WTC11 (cell line): ENCODE data around the gene TSSK2.

Source experiments
- AFF4 ChIP-seq: sonication (generic); formaldehyde crosslinking; IDR thresholded peaks from 2 replicates; pipeline ENCODE4 v1.8.1; 2023; ENCODE audit warnings: mild to moderate bottlenecking, missing genetic modification reagents, borderline replicate concordance
- CTCF ChIP-seq: fragments of 200-600 bp; IDR thresholded peaks from 2 replicates; pipeline ENCODE4 v1.8.0; 2022; ENCODE audit warnings: antibody characterized with exemption
- FOXP4 ChIP-seq: sonication (generic); formaldehyde crosslinking; IDR thresholded peaks from 2 replicates; pipeline ENCODE4 v1.8.0; 2022; ENCODE audit warnings: mild to moderate bottlenecking, missing genetic modification reagents
- RORB ChIP-seq: fragments of 250-450 bp; sonication (Bioruptor Pico); IDR thresholded peaks from 2 replicates; pipeline ENCODE4 v1.9.0; 2021; ENCODE audit warnings: mild to moderate bottlenecking
- SP1 ChIP-seq: sonication (generic); formaldehyde crosslinking; conservative IDR thresholded peaks from 2 replicates; pipeline ENCODE4 v1.8.1; 2022; ENCODE audit warnings: missing genetic modification reagents
- TP53 ChIP-seq: sonication (generic); formaldehyde crosslinking; IDR thresholded peaks from 2 replicates; pipeline ENCODE4 v1.8.1; 2023; ENCODE audit warnings: mild to moderate bottlenecking, missing genetic modification reagents
- TF ChIP-seq, protein P1 (sequence below): sonication (generic); formaldehyde crosslinking; conservative IDR thresholded peaks from 2 replicates; pipeline ENCODE4 v1.8.1; 2022; ENCODE audit warnings: mild to moderate bottlenecking, missing genetic modification reagents
- TF ChIP-seq, protein P2 (sequence below): sonication (generic); formaldehyde crosslinking; IDR thresholded peaks from 2 replicates; pipeline ENCODE4 v1.8.1; 2023; ENCODE audit warnings: mild to moderate bottlenecking, missing genetic modification reagents, moderate library complexity
- TF ChIP-seq, protein P3 (sequence below): sonication (generic); formaldehyde crosslinking; IDR thresholded peaks from 2 replicates; pipeline ENCODE4 v1.8.0; 2022; ENCODE audit warnings: mild to moderate bottlenecking, missing genetic modification reagents

- no peak for TF ChIP-seq CTCF
- no peak for TF ChIP-seq SP1 (CRISPR knock-in tag)
- no peak for TF ChIP-seq FOXP4
- TF ChIP-seq RORB: no peak
- no peak for TF ChIP-seq TP53 (CRISPR knock-in tag)
- TF ChIP-seq, protein P1, sequence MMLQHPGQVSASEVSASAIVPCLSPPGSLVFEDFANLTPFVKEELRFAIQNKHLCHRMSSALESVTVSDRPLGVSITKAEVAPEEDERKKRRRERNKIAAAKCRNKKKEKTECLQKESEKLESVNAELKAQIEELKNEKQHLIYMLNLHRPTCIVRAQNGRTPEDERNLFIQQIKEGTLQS: no peak
- TF ChIP-seq, protein P2, sequence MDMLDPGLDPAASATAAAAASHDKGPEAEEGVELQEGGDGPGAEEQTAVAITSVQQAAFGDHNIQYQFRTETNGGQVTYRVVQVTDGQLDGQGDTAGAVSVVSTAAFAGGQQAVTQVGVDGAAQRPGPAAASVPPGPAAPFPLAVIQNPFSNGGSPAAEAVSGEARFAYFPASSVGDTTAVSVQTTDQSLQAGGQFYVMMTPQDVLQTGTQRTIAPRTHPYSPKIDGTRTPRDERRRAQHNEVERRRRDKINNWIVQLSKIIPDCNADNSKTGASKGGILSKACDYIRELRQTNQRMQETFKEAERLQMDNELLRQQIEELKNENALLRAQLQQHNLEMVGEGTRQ (CRISPR knock-in tag): no peak
- TF ChIP-seq, protein P3, sequence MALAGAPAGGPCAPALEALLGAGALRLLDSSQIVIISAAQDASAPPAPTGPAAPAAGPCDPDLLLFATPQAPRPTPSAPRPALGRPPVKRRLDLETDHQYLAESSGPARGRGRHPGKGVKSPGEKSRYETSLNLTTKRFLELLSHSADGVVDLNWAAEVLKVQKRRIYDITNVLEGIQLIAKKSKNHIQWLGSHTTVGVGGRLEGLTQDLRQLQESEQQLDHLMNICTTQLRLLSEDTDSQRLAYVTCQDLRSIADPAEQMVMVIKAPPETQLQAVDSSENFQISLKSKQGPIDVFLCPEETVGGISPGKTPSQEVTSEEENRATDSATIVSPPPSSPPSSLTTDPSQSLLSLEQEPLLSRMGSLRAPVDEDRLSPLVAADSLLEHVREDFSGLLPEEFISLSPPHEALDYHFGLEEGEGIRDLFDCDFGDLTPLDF: no peak
- no peak for TF ChIP-seq AFF4 (CRISPR knock-in tag)
Measured at GRCh38 chr22:19131685-19132015, 542 bp downstream of the TSSK2 start.
